Measurements from ENCODE around the gene SYNCRIP. TPM values are rescaled to one million over a fixed set of nuclear protein-coding genes. Genes with fewer than 3 reads are reported as not detected.

The SYNCRIP gene
- total RNA-seq = 76.1 and 88.8 TPM in 2 replicates

DNA sequence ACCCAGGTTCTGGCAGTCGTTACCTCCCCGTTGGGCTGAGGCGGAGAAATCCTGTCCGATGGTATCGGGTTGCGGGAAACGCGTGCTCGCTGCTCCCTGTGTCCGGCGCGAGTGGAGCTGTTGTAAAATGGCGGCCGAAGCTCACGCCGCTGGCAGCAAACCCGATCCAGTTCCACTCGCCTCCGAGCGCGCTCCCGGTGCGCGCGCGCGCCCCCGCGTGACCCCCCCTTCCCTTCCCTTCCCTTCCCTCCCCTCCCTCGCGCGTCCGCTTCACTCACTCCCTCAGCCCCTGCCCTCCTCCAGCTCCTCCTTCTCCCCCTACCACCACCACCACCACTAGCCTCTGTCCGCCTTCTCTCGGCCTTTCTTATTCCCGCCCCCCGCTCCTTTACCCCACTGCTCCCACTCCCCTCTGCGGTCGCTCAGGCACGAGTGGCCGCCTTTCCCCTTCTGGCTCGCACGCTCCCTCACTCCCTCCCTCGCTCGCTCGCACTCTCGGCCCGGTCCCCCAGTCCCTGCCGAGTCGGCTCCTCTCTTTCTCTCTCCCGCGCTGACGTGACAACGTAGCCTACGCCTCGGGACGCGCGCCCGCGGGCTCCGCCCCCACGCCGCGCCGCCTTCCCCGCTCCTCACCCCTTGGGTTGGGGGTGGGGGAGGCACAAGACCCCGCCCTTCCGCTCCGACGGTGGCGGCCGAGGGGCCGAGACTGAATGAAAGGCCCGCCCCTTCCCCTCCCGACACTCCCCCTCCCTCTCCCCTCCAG, at the start of gene SYNCRIP:
Gene SYNCRIP (minus strand): TSS at position 113 of the 763 bp plus-strand sequence. CDS start 1,447 bp downstream, outside the sequence.
- no peak for TF ChIP-seq CTCF (IDR thresholded peaks at IDR 0.05; ENCODE audit: insufficient read depth, low read length, poor library complexity, severe bottlenecking)
- Histone ChIP-seq H3K36me3 (ENCODE audit: control insufficient read depth, insufficient read depth, low read length) (no peaks in the 10 kb centered on the region), H3K4me3 (ENCODE audit: low read depth, low read length) (peak within 1 kb of the TSS; percentile 100), H3K27me3 (ENCODE audit: control insufficient read depth, insufficient read depth, low read length) (no peaks in the 10 kb centered on the region)
- DNase-seq (ENCODE audit: low read depth) = peak; percentile 72

DNA sequence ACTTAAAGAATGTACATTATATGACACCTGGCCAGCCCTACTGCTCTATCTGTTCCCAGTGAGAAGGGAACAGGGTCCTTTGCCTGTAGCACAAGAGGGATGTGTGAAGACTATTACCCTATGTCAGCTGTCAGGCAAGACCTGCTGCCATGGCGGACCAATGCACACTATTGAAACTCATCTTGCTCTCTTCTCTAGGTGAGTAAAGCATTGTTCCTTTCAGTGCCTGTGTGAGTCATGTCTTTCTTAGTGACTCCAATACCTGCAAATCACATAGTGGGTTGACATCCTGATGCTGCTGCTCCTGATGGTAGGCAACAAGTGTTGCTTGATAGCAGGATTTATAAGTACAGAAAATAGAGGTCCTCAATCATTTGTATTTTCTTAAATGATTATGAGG, 48.8 kb upstream of the SYNCRIP start:
- no peak overlapping the region for H3K4me3 ChIP-seq (ENCODE audit: low read depth, low read length)
- no peaks in the 10 kb centered on the region for H3K36me3 ChIP-seq (ENCODE audit: control insufficient read depth, insufficient read depth, low read length)
- DNase-seq (ENCODE audit: low read depth) = no peak
- no peaks in the 10 kb centered on the region for H3K27me3 ChIP-seq (ENCODE audit: control insufficient read depth, insufficient read depth, low read length)
- no peak for TF ChIP-seq CTCF (IDR thresholded peaks at IDR 0.05; ENCODE audit: insufficient read depth, low read length, poor library complexity, severe bottlenecking)

DNA sequence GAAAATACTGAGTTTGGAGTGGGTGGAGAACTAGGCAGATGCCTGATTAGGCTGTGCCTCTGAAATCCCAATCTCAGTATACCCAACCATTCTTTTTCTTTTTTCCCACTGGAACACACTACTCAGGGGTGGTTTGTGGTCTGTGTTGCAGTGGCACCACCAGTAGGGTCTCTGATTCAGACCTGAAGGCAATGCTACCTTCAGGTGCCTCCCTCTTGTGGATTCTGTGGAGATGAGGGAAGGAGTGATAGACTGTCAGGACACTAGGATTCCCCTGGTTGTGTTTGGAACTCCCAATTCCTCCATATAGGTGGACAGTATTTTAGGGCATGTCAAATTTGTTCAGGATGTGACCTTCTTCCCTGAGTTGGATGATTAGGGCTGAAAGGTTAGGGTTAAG, 47.4 kb upstream of the SYNCRIP start:
- Histone ChIP-seq H3K4me3 (ENCODE audit: low read depth, low read length) (no peak overlapping the region), H3K36me3 (ENCODE audit: control insufficient read depth, insufficient read depth, low read length) (no peaks in the 10 kb centered on the region), H3K27me3 (ENCODE audit: control insufficient read depth, insufficient read depth, low read length) (no peaks in the 10 kb centered on the region)
- no peak for TF ChIP-seq CTCF (IDR thresholded peaks at IDR 0.05; ENCODE audit: insufficient read depth, low read length, poor library complexity, severe bottlenecking)
- no peak for DNase-seq (ENCODE audit: low read depth)

DNA sequence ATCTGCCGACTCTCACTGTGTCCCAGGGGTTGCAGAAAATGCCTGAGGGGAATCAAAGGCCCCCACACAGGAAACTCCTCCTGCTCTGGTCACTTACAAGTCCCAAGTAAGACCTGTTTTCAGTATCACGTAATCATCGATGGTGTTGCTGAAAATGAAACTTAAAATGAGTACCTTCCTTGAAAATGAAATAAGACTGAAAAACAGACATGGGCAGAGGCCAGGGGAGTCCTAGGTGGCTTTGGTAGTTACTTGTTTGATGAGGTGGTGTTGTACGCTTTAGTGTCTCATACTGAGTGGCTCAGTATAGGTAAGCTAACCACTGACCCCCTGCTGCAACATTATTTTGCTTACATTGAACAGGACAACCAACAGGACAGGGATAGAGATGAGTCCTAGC, 43.0 kb upstream of the SYNCRIP start:
- TF ChIP-seq CTCF (IDR thresholded peaks at IDR 0.05; ENCODE audit: insufficient read depth, low read length, poor library complexity, severe bottlenecking) = no peak
- Histone ChIP-seq H3K27me3 (ENCODE audit: control insufficient read depth, insufficient read depth, low read length) (no peaks in the 10 kb centered on the region), H3K36me3 (ENCODE audit: control insufficient read depth, insufficient read depth, low read length) (no peaks in the 10 kb centered on the region), H3K4me3 (ENCODE audit: low read depth, low read length) (no peak overlapping the region)
- no peak for DNase-seq (ENCODE audit: low read depth)

GRCh38 chr6:85684809-85685171, 42.1 kb upstream of the SYNCRIP start:
- H3K27me3 ChIP-seq (ENCODE audit: control insufficient read depth, insufficient read depth, low read length) = no peaks in the 10 kb centered on the region
- TF ChIP-seq CTCF (IDR thresholded peaks at IDR 0.05; ENCODE audit: insufficient read depth, low read length, poor library complexity, severe bottlenecking) = no peak
- H3K4me3 ChIP-seq (ENCODE audit: low read depth, low read length) = no peak overlapping the region
- DNase-seq (ENCODE audit: low read depth) = no peak
- no peaks in the 10 kb centered on the region for H3K36me3 ChIP-seq (ENCODE audit: control insufficient read depth, insufficient read depth, low read length)

Data from kidney epithelial cell (primary cell).